Karpas-422 (cell line): Measurements from ENCODE around the gene ADGRF3. TPM values are rescaled to one million over a fixed set of nuclear protein-coding genes. Genes with fewer than 3 reads are reported as not detected.
"Not testable (repeated sequence)": the region's sequence is repeated elsewhere in the genome, so short reads cannot be mapped to it uniquely, and the experiment has no call there.

Experiments used
- DNase-seq: peaks from one replicate; pipeline ENCODE4 v3.0.0-alpha.2; 2015
- H2AFZ ChIP-seq: fragments of 200-600 bp; sonication (generic); 2 replicates; pipeline ENCODE4 v1.6.1; 2014; ENCODE audit warnings: antibody characterized with exemption, low read length, mixed read lengths
- H3K27ac ChIP-seq: fragments of 200-600 bp; sonication (generic); 2 replicates; pipeline ENCODE4 v1.5.1; 2014; ENCODE audit warnings: mild to moderate bottlenecking, low read length, moderate library complexity
- H3K27me3 ChIP-seq: fragments of 200-600 bp; sonication (generic); 2 replicates; pipeline ENCODE4 v1.6.1; 2014; ENCODE audit warnings: low read length, mixed read lengths
- H3K36me3 ChIP-seq: fragments of 200-600 bp; sonication (generic); 2 replicates; pipeline ENCODE4 v1.6.1; 2014; ENCODE audit warnings: low read length, mixed read lengths; ENCODE audit not compliant: insufficient read depth
- H3K4me1 ChIP-seq: fragments of 200-600 bp; sonication (generic); 2 replicates; pipeline ENCODE4 v1.6.1; 2014; ENCODE audit warnings: mild to moderate bottlenecking, low read length, mixed read lengths
- H3K4me2 ChIP-seq: fragments of 200-600 bp; sonication (generic); 2 replicates; pipeline ENCODE4 v1.6.1; 2014; ENCODE audit warnings: low read length, low read depth, mild to moderate bottlenecking; ENCODE audit not compliant: poor library complexity, severe bottlenecking
- H3K4me3 ChIP-seq: fragments of 200-600 bp; sonication (generic); 2 replicates; pipeline ENCODE4 v1.5.1; 2014; ENCODE audit warnings: mild to moderate bottlenecking, antibody characterized with exemption, low read length, mixed read lengths
- H3K79me2 ChIP-seq: fragments of 200-600 bp; sonication (generic); 2 replicates; pipeline ENCODE4 v1.6.1; 2014; ENCODE audit warnings: mild to moderate bottlenecking, low read length, mixed read lengths
- H3K9ac ChIP-seq: fragments of 200-600 bp; sonication (generic); 2 replicates; pipeline ENCODE4 v1.6.0; 2014; ENCODE audit warnings: low read length
- H3K9me2 ChIP-seq: fragments of 200-600 bp; sonication (generic), shearing (Covaris generic); replicated peaks from 2 replicates; pipeline ENCODE4 v1.6.0; 2014; ENCODE audit warnings: mild to moderate bottlenecking, low read length, moderate library complexity; ENCODE audit not compliant: insufficient read depth
- H3K9me3 ChIP-seq: fragments of 300-700, 200-600 bp; sonication (generic); 2 replicates; pipeline ENCODE4 v1.6.1; 2014; ENCODE audit warnings: low read length, mixed read lengths
- H4K20me1 ChIP-seq: fragments of 200-600 bp; sonication (generic); 2 replicates; pipeline ENCODE4 v1.6.1; 2014; ENCODE audit warnings: mild to moderate bottlenecking, antibody characterized with exemption, low read length, low read depth; ENCODE audit not compliant: insufficient read depth
- total RNA-seq: library from RNA; depleted of rRNA; stranded (reverse); fragments of >200 nt; shearing (Covaris generic); gene quantifications from 2 replicates; pipeline ENCODE4 v1.2.3, GENCODE V29; 2014; ENCODE audit warnings: low replicate concordance

The ADGRF3 gene
- total RNA-seq, 1 experiment from 2014 or later, result not detected

- H3K9me2 ChIP-seq, H3K9ac ChIP-seq, H3K79me2 ChIP-seq, H3K4me3 ChIP-seq, H2AFZ ChIP-seq, H3K27me3 ChIP-seq, DNase-seq, H3K4me1 ChIP-seq, H4K20me1 ChIP-seq, H3K27ac ChIP-seq, H3K4me2 ChIP-seq, H3K9me3 ChIP-seq, H3K36me3 ChIP-seq: not testable (repeated sequence)
Measured at GRCh38 chr2:26331321-26331720, 15.3 kb downstream of the ADGRF3 start.

- no peak overlapping the region for H3K4me3 ChIP-seq
- no peaks in the 10 kb centered on the region for H4K20me1 ChIP-seq
- no peak overlapping the region for H3K9ac ChIP-seq
- no peak overlapping the region for H2AFZ ChIP-seq
- H3K4me2 ChIP-seq, result no peak overlapping the region
- H3K27me3 ChIP-seq, result no peaks in the 10 kb centered on the region
- no peaks in the 10 kb centered on the region for H3K4me1 ChIP-seq
- no peak for DNase-seq
- no peaks in the 10 kb centered on the region for H3K79me2 ChIP-seq
- no peaks in the 10 kb centered on the region for H3K9me3 ChIP-seq
- H3K9me2 ChIP-seq, result no peaks in the 10 kb centered on the region
- no peaks in the 10 kb centered on the region for H3K36me3 ChIP-seq
- H3K27ac ChIP-seq, result no peak overlapping the region
Measured at GRCh38 chr2:26330604-26331003, 16.0 kb downstream of the ADGRF3 start.

GRCh38 chr2:26330114-26330549, 16.5 kb downstream of the ADGRF3 start:
- Histone ChIP-seq H3K36me3 (no peaks in the 10 kb centered on the region), H3K4me1 (no peaks in the 10 kb centered on the region), H3K4me2 (no peak overlapping the region), H3K4me3 (no peak overlapping the region), H3K9me3 (no peaks in the 10 kb centered on the region), H3K9me2 (no peaks in the 10 kb centered on the region), H2AFZ (no peak overlapping the region), H3K9ac (no peak overlapping the region), H3K27me3 (no peaks in the 10 kb centered on the region), H4K20me1 (no peaks in the 10 kb centered on the region), H3K79me2 (no peaks in the 10 kb centered on the region), H3K27ac (no peak overlapping the region)
- peak; percentile 90 for DNase-seq

- not testable (repeated sequence) for H3K4me3 ChIP-seq, H3K4me1 ChIP-seq, DNase-seq, H3K9me2 ChIP-seq, H3K27ac ChIP-seq, H3K9me3 ChIP-seq, H3K9ac ChIP-seq, H3K36me3 ChIP-seq, H2AFZ ChIP-seq, H4K20me1 ChIP-seq, H3K27me3 ChIP-seq, H3K79me2 ChIP-seq, H3K4me2 ChIP-seq
Measured at GRCh38 chr2:26329083-26329482, 17.5 kb downstream of the ADGRF3 start.

GRCh38 chr2:26327291-26328272, 19.0 kb downstream of the ADGRF3 start:
- no peaks in the 10 kb centered on the region for H3K79me2 ChIP-seq
- H3K4me1 ChIP-seq, result no peaks in the 10 kb centered on the region
- no peak for DNase-seq
- no peaks in the 10 kb centered on the region for H3K27me3 ChIP-seq
- no peak overlapping the region for H3K9ac ChIP-seq
- no peak overlapping the region for H3K4me3 ChIP-seq
- no peak overlapping the region for H3K4me2 ChIP-seq
- no peaks in the 10 kb centered on the region for H4K20me1 ChIP-seq
- no peak overlapping the region for H2AFZ ChIP-seq
- no peaks in the 10 kb centered on the region for H3K9me2 ChIP-seq
- no peaks in the 10 kb centered on the region for H3K36me3 ChIP-seq
- H3K27ac ChIP-seq, result no peak overlapping the region
- H3K9me3 ChIP-seq, result no peaks in the 10 kb centered on the region

GRCh38 chr2:26326514-26326913, 20.1 kb downstream of the ADGRF3 start:
- no peaks in the 10 kb centered on the region for H3K36me3 ChIP-seq
- H3K27ac ChIP-seq, result no peak overlapping the region
- no peak overlapping the region for H2AFZ ChIP-seq
- H4K20me1 ChIP-seq, result no peaks in the 10 kb centered on the region
- H3K9me3 ChIP-seq, result no peaks in the 10 kb centered on the region
- no peaks in the 10 kb centered on the region for H3K9me2 ChIP-seq
- no peaks in the 10 kb centered on the region for H3K27me3 ChIP-seq
- no peak overlapping the region for H3K4me3 ChIP-seq
- no peaks in the 10 kb centered on the region for H3K79me2 ChIP-seq
- H3K4me1 ChIP-seq, result no peaks in the 10 kb centered on the region
- no peak overlapping the region for H3K4me2 ChIP-seq
- DNase-seq, result no peak
- H3K9ac ChIP-seq, result no peak overlapping the region

GRCh38 chr2:26325851-26326250, 20.7 kb downstream of the ADGRF3 start:
- DNase-seq, result no peak
- Histone ChIP-seq H4K20me1 (no peaks in the 10 kb centered on the region), H3K27ac (no peak overlapping the region), H3K4me2 (no peak overlapping the region), H3K79me2 (no peaks in the 10 kb centered on the region), H3K4me1 (no peaks in the 10 kb centered on the region), H2AFZ (no peak overlapping the region), H3K27me3 (no peaks in the 10 kb centered on the region), H3K4me3 (no peak overlapping the region), H3K9ac (no peak overlapping the region), H3K36me3 (no peaks in the 10 kb centered on the region), H3K9me2 (no peaks in the 10 kb centered on the region), H3K9me3 (no peaks in the 10 kb centered on the region)

- H4K20me1 ChIP-seq, result no peaks in the 10 kb centered on the region
- no peaks in the 10 kb centered on the region for H3K9me3 ChIP-seq
- H3K4me1 ChIP-seq, result no peaks in the 10 kb centered on the region
- H3K27me3 ChIP-seq, result no peaks in the 10 kb centered on the region
- H2AFZ ChIP-seq, result no peak overlapping the region
- no peak overlapping the region for H3K4me2 ChIP-seq
- no peaks in the 10 kb centered on the region for H3K36me3 ChIP-seq
- H3K27ac ChIP-seq, result no peak overlapping the region
- H3K79me2 ChIP-seq, result no peaks in the 10 kb centered on the region
- DNase-seq, result no peak
- no peaks in the 10 kb centered on the region for H3K9me2 ChIP-seq
- no peak overlapping the region for H3K9ac ChIP-seq
- no peak overlapping the region for H3K4me3 ChIP-seq
Measured at GRCh38 chr2:26324903-26325302, 21.7 kb downstream of the ADGRF3 start.
